Stimulated activated CD8-positive, alpha-beta memory T cell treated with anti-CD3 and anti-CD28 coated beads, Interleukin-12 subunit alpha, Interleukin-12 subunit beta, amount 100 ng/mL, for 4 hours (primary cell): Measurements from ENCODE around the gene OXER1.
"Not testable (repeated sequence)": the region's sequence is repeated elsewhere in the genome, so short reads cannot be mapped to it uniquely, and the experiment has no call there.

ENCODE experiments used
- DNase-seq: peaks from one replicate; pipeline ENCODE4 v3.0.0-alpha.2; 2020; ENCODE audit warnings: low read depth

Gene OXER1

GRCh38 chr2:42752314-42752713 lies 11.6 kb downstream of the OXER1 start:
- no peak for DNase-seq

DNA sequence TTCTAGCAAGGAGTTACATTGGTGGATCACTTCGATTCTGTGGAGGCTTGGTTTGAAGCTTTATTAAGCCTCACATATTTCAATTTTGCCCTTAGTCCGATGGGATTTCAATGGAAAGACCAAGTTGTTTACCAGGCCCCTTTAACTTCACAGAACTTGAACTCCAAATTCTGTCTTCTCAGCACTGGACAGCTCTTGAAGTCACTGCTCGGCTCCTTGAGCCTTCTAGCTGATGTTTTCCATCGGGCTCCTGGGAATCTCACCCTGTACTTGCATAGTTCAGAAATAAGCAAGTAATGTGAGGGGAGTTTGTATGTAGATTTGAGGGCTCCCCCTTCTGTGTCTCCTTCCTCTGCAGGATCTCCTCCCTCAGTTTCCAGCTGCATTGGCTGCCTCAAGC lies 15.1 kb downstream of the OXER1 start:
- no peak for DNase-seq

DNA sequence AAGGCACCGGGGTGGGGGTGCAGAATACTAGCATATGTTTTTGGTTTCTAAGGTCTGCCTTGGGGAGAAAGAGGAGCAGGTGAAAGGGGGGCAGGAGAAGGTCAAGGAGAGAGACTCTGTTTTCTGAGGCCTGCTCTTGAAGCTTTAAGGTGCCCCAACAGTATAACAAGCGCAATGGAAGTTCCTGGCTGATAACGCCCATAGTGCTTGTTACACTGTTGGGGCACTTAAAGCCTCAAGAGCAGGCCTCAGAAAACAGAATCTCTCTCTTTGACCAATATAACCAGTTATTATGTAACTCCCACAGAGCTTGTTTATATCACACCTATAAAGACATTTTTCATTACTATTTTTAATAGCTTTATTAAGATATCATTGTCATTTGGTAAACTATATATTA lies 16.5 kb downstream of the OXER1 start:
- no peak for DNase-seq

GRCh38 chr2:42744545-42745082 lies 19.3 kb downstream of the OXER1 start:
- no peak for DNase-seq

DNA sequence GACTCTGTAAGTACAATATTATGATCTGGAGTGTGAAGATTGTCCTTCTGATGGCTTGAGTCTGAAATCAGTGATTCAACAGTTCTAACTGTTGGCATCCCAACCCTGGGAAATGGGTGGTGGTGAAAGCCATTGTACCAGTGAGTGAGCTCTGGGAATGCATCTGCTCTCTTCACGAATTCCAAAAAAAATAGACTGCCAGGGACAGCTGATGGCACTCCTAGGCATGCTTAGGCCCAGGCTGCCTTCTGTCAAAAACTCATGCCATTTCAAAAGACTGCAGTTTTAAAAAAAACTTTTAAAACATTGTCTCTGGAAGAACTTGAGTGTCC lies 20.3 kb downstream of the OXER1 start:
- DNase-seq = no peak

- DNase-seq = no peak
These were observed 20.9 kb downstream of the OXER1 start for GRCh38 chr2:42742740-42743658.

DNA sequence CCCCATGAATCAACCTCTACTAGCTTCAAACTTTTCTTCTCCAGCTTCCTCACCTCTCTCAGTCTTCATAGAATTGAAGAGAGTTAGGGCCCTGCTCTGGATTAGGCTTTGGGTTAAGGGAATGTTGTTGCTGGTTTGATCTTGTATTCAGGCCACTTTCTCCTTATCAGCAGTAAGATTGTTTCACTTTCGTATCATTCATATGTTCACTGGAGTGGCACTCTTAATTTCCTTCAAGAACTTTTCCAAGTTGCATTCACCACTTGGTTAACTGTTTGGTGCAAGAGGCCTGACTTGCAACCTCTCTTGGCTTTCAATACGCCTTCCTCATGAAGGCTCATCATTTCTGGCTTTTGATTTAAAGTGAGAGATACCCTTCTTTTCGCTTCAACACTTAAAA lies 22.8 kb downstream of the OXER1 start:
- no peak for DNase-seq

GRCh38 chr2:42736598-42737322 lies 27.2 kb downstream of the OXER1 start:
- no peak for DNase-seq

DNA sequence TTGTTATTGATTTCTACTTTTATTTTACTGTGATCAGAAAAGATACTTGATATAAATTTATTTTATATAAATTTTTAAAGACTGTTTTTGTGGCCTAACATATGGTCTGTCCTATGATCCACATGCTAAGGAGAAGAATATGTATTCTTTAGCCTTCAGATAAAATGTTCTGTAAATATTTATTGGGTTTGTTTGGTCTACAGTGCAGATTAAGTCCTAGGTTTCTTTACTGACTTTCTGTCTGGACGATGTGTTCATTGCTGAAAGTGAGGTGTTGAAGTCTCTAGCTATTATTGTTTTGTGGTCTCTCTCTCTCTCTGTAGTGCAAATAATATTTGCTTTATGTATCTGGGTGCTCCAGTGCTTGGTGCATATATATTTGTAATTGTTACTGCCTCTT lies 30.1 kb downstream of the OXER1 start:
- no peak for DNase-seq

DNA sequence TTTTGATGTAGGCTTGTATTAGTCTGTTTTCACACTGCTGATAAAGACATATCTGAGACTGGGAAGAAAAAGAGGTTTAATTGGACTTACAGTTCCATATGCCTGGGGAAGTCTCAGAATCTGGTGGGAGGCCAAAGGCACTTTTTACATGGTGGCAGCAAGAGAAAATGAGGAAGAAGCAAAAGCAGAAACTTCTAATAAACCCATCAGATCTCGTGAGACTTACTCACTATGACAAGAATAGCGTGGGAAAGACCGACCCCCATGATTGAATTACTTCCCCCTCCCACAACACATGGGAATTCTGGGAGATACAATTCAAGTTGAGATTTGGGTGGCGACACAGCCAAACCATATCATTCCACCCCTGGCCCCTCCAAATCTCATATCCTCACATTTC lies 32.6 kb downstream of the OXER1 start:
- DNase-seq = not testable (repeated sequence)

DNA sequence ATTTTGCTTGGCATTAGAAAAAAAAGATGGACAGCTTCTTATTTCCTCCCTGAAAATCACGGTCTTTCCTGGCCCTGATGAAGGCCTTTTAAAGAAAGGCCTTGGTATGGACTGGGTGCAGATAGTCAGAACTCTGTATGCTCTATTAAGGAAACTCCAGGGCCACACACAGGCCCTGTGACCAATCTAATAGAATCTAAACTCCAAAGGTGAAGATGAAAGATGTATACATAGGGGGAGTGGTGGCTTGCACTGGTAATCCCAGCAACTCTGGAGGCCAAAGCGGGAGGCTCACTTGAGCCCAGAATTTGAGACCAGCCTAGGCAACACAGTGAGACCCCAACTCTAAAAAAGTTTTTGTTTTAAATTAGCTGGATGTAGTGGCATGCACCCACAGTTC lies 37.3 kb downstream of the OXER1 start:
- DNase-seq = no peak

DNA sequence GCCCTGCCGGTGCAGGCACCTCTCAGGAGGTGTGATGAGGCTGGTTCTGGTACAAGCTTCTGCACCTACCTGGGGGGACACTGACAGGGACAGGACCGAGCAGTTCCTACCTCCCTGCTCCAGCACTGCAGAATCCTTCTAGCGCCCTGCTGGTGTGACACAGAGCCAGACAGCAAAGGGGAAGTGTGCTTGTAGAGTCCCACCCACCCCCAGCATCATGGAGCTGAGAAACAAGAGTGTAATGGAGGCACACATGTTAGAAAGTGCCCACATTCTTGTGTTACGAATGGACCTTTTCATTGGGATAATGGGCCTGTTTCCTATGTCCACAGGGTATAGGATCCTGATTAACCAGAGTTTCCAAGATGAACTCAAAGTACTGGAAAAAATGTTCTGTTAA lies 38.3 kb downstream of the OXER1 start:
- no peak for DNase-seq

DNA sequence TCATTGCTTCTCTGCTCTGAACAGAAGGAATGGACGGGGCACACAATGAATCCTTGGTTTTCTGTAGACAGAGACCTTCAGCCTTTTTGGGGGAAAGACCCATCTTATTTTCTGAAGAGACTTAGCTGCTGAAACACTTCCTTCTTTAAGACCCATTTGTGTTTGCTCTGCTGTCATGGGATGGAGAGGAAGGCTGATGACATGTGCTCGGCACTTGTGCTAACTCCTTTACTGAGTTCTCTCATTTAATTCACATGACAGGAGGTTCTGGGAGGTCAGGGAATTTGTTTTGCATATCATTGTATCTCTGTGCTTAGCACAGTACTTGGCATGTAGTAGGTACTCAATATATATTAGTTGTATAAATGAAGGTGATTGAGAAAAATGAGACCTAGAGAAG lies 39.0 kb downstream of the OXER1 start:
- DNase-seq = no peak

DNA sequence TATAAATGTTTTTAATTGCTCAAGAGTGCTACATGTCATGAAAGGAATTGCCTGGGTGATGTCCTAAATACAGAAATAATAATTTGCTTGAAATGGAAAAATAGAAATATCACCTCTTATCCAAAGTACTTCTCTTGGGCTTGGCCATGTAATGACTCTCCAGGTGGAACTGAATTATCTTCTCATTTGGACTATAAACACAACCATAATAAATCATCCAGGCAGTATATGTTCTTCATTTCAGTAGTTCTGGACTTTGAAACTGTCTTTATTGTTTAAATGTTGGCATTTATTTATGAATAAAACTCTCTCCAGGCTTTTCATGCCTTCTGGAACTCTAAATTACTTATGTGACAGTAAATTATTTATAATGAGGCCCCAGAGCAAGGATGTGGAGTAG lies 40.5 kb downstream of the OXER1 start:
- DNase-seq = no peak

- DNase-seq = no peak
These were observed 41.4 kb downstream of the OXER1 start for GRCh38 chr2:42722320-42723190.

DNA sequence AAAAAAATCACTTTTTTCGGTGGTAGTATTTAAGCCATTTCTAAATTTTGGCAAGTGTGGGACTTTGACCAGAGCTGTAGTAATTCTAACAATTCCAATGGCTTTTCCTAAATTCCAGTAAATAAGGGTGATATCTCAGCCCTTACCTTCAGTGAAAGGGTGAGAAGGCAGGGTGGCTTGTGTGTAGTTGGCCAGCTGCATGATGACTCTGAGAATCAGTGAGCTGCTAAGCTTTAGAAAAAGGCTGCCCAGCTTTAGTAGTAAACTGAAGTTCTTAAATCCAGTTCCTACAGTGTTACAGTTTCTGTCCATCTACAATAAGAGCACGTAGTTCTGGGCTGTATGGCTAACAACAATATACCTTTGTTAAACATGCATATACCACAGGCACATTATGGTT lies 42.0 kb downstream of the OXER1 start:
- no peak for DNase-seq

GRCh38 chr2:42714686-42715085 lies 49.2 kb downstream of the OXER1 start:
- DNase-seq = no peak

- no peak for DNase-seq
These were observed 50.0 kb downstream of the OXER1 start for GRCh38 chr2:42713920-42714319.

DNA sequence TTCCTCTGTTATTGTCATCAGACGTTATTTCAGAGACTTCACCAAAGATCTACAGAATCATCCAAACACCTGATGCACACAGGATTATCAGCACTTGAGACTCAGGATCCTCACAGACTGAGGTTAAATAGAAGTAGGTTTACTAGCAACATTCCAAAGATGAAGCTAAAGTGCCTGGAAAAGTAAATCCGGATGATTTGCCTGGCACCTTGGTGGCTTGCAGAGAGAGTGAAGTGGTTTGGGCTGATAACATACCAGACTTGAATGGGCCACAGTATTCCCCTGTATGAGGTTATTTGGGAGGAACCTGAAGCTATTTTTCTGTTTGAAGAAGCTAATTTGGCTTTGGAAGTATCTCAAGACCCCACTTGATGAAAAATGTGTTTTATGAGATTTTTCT lies 51.0 kb downstream of the OXER1 start:
- no peak for DNase-seq
